H9 (cell line): ENCODE results near the gene IGSF22. TPM values are rescaled to one million over a fixed set of nuclear protein-coding genes. Genes with fewer than 3 reads are reported as not detected.

Experiments
- DNase-seq: peaks from one replicate; pipeline ENCODE4 v3.0.0-alpha.2; 2017
- H2AFZ ChIP-seq: one replicate; pipeline ENCODE4 v1.6.1; 2013; ENCODE audit warnings: mild to moderate bottlenecking, low read length, control low read depth, moderate library complexity
- H2AK5ac ChIP-seq: 2 replicates; pipeline ENCODE4 v1.6.1; 2013; ENCODE audit warnings: low read length, control low read depth, mixed read lengths; ENCODE audit not compliant: insufficient read length
- H2BK120ac ChIP-seq: one replicate; pipeline ENCODE4 v1.6.1; 2013; ENCODE audit warnings: low read depth, mild to moderate bottlenecking, low read length, control low read depth, inconsistent platforms; ENCODE audit not compliant: poor library complexity, severe bottlenecking
- H2BK12ac ChIP-seq: 2 replicates; pipeline ENCODE4 v1.6.1; 2013; ENCODE audit warnings: low read length, control low read depth, mixed read lengths, low read depth; ENCODE audit not compliant: insufficient read length
- H2BK15ac ChIP-seq: 2 replicates; pipeline ENCODE4 v1.6.1; 2013; ENCODE audit warnings: low read depth, low read length, control low read depth
- H2BK20ac ChIP-seq: one replicate; pipeline ENCODE4 v1.6.1; 2013; ENCODE audit warnings: low read depth, mild to moderate bottlenecking, low read length, control low read depth, inconsistent platforms; ENCODE audit not compliant: poor library complexity, severe bottlenecking
- H2BK5ac ChIP-seq: 2 replicates; pipeline ENCODE4 v1.6.1; 2013; ENCODE audit warnings: low read length, control low read depth, mixed read lengths; ENCODE audit not compliant: insufficient read length
- H3K14ac ChIP-seq: 2 replicates; pipeline ENCODE4 v1.6.1; 2013; ENCODE audit warnings: low read length, control low read depth; ENCODE audit not compliant: insufficient read depth
- H3K18ac ChIP-seq: 2 replicates; pipeline ENCODE4 v1.6.1; 2013; ENCODE audit warnings: low read depth, mild to moderate bottlenecking, mixed read lengths, low read length, control low read depth; ENCODE audit not compliant: insufficient read length
- H3K23ac ChIP-seq: 2 replicates; pipeline ENCODE4 v1.6.1; 2013; ENCODE audit warnings: low read length, control low read depth, mixed read lengths, low read depth; ENCODE audit not compliant: insufficient read length
- H3K23me2 ChIP-seq: 2 replicates; pipeline ENCODE4 v1.6.1; 2013; ENCODE audit warnings: low read depth, mild to moderate bottlenecking, mixed read lengths, low read length, control low read depth; ENCODE audit not compliant: insufficient read length, poor library complexity, severe bottlenecking
- H3K27ac ChIP-seq: 2 replicates; pipeline ENCODE4 v1.5.1; 2013; ENCODE audit warnings: low read length, control low read depth, mixed read lengths, low read depth; ENCODE audit not compliant: insufficient read length
- H3K27me3 ChIP-seq: 2 replicates; pipeline ENCODE4 v1.6.1; 2013; ENCODE audit warnings: low read length, control low read depth, inconsistent platforms; ENCODE audit not compliant: insufficient read depth
- H3K4ac ChIP-seq: 2 replicates; pipeline ENCODE4 v1.6.1; 2013; ENCODE audit warnings: low read depth, mild to moderate bottlenecking, control low read depth, inconsistent platforms, low read length, moderate library complexity
- H3K4me1 ChIP-seq: 2 replicates; pipeline ENCODE4 v1.6.1; 2013; ENCODE audit warnings: low read length, control low read depth, inconsistent platforms; ENCODE audit not compliant: insufficient read depth
- H3K4me2 ChIP-seq: 2 replicates; pipeline ENCODE4 v1.6.1; 2013; ENCODE audit warnings: low read length, control low read depth, mixed read lengths; ENCODE audit not compliant: insufficient read length, insufficient read depth
- H3K56ac ChIP-seq: 2 replicates; pipeline ENCODE4 v1.6.1; 2013; ENCODE audit warnings: low read depth, mild to moderate bottlenecking, mixed read lengths, low read length, control low read depth; ENCODE audit not compliant: insufficient read length
- H3K79me1 ChIP-seq: 2 replicates; pipeline ENCODE4 v1.6.1; 2013; ENCODE audit warnings: low read depth, mild to moderate bottlenecking, moderate library complexity, low read length, control low read depth, inconsistent platforms; ENCODE audit not compliant: insufficient read depth, poor library complexity, severe bottlenecking
- H3K79me2 ChIP-seq: 2 replicates; pipeline ENCODE4 v1.6.1; 2013; ENCODE audit warnings: low read length, control low read depth, inconsistent platforms; ENCODE audit not compliant: insufficient read depth
- H3K9ac ChIP-seq: 2 replicates; pipeline ENCODE4 v1.6.1; 2013; ENCODE audit warnings: low read length, control low read depth, mixed read lengths; ENCODE audit not compliant: insufficient read length; ENCODE audit errors: extremely low read depth
- H3K9me3 ChIP-seq: one replicate; pipeline ENCODE4 v1.6.1; 2013; ENCODE audit warnings: low read depth, low read length, inconsistent platforms; ENCODE audit not compliant: control insufficient read depth
- H3T11ph ChIP-seq: one replicate; pipeline ENCODE4 v1.6.1; 2013; ENCODE audit warnings: mild to moderate bottlenecking, low read length, control low read depth, inconsistent platforms
- H4K20me1 ChIP-seq: one replicate; pipeline ENCODE4 v1.6.1; 2013; ENCODE audit not compliant: control insufficient read depth, insufficient read length, insufficient read depth
- H4K5ac ChIP-seq: 2 replicates; pipeline ENCODE4 v1.6.1; 2013; ENCODE audit warnings: low read depth, mild to moderate bottlenecking, mixed read lengths, low read length, control low read depth; ENCODE audit not compliant: insufficient read length
- H4K8ac ChIP-seq: replicated peaks from 2 replicates; pipeline ENCODE4 v1.6.1; 2013; ENCODE audit warnings: low read length, control low read depth, mixed read lengths, low read depth; ENCODE audit not compliant: insufficient read length
- H4K91ac ChIP-seq: 2 replicates; pipeline ENCODE4 v1.6.1; 2013; ENCODE audit warnings: low read depth, mild to moderate bottlenecking, moderate library complexity, mixed read lengths, low read length, control low read depth; ENCODE audit not compliant: insufficient read length
- H3K27ac Mint-ChIP-seq, 3 experiments: 2 replicates in 2 of 3; 3 replicates in 1 of 3; pipeline ENCODE4 v1.8.0; 2020 to 2021; ENCODE audit warnings: mixed read lengths in 3 of 3, mild to moderate bottlenecking in 1 of 3, moderate library complexity in 1 of 3
- H3K27me3 Mint-ChIP-seq: 2 replicates; pipeline ENCODE4 v1.8.0; 2021; ENCODE audit warnings: low read depth, mild to moderate bottlenecking, moderate library complexity, mixed read lengths
- H3K36me3 Mint-ChIP-seq, 3 experiments: 2 replicates in 2 of 3; 3 replicates in 1 of 3; pipeline ENCODE4 v1.8.0; 2020 to 2021; ENCODE audit warnings: low read depth in 3 of 3, mixed read lengths in 3 of 3; ENCODE audit not compliant: insufficient read depth in 1 of 3
- H3K4me1 Mint-ChIP-seq, 2 experiments: 2 replicates each; pipeline ENCODE4 v1.8.0; 2020; ENCODE audit warnings: mixed read lengths in 2 of 2
- H3K4me3 Mint-ChIP-seq, 2 experiments: 2 replicates in 1 of 2; 3 replicates in 1 of 2; pipeline ENCODE4 v1.8.0; 2020 to 2021; ENCODE audit warnings: mild to moderate bottlenecking in 2 of 2, mixed read lengths in 2 of 2, moderate library complexity in 1 of 2
- H3K9me3 Mint-ChIP-seq, 2 experiments: 2 replicates in 1 of 2; 3 replicates in 1 of 2; pipeline ENCODE4 v1.8.0; 2020; ENCODE audit warnings: mild to moderate bottlenecking in 2 of 2, mixed read lengths in 2 of 2, moderate library complexity in 1 of 2
- CTCF ChIP-seq: fragments of 200-600 bp; sonication (generic); conservative IDR thresholded peaks from 3 replicates; pipeline ENCODE4 v1.8.0; 2021; ENCODE audit warnings: antibody characterized with exemption, mild to moderate bottlenecking
- WGBS: extraction: QIAGEN DNeasy Blood & Tissue Kit; methylation state at CpG from one replicate; pipeline ENCODE4 v1.1.7; 2013; ENCODE audit warnings: missing lambda C conversion rate, low lambda C conversion rate, mixed read lengths; ENCODE audit not compliant: insufficient read length; ENCODE audit errors: extremely low coverage; 5-methylcytosine and 5-hydroxymethylcytosine counted together
- total RNA-seq: library from RNA; stranded (reverse); gene quantifications from 2 replicates; pipeline ENCODE4 v1.2.1, GENCODE V29; 2021

Gene IGSF22
- total RNA-seq, 1 experiment from 2014 or later = 0.35 TPM

DNA sequence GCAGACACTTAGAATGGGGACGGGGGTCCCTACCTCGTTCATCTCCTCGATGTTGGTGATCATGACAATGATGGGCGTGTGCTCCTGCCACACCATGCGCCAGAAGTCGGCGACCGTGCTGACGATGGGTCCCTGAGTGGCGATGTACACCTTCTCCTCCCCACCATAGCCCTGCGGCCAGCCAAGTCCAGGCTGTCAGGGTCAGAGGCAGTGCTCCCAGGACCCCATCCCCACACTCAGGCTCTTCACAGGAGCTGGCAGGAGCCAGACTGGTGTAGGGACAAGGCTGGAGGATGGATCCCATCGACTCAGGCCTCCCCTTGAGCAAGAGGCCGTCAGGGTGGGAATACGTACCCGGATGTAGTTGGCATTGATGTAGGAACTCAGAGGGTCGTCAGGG lies 7.2 kb upstream of the IGSF22 start:
- Histone ChIP-seq H2AFZ (no peak overlapping the region), H2BK120ac (no peak overlapping the region), H2BK20ac (no peak overlapping the region), H4K20me1 (no peaks in the 10 kb centered on the region), H3K23me2 (no peaks in the 10 kb centered on the region), H2AK5ac (no peak overlapping the region), H3K4ac (no peak overlapping the region), H3K9ac (no peak overlapping the region), H3K4me1 (no peaks in the 10 kb centered on the region), H4K5ac (no peak overlapping the region), H3K79me2 (no peaks in the 10 kb centered on the region), H3K56ac (no peak overlapping the region), H4K91ac (no peak overlapping the region), H3K79me1 (no peaks in the 10 kb centered on the region), H3K4me2 (no peak overlapping the region), H3K14ac (no peak overlapping the region; the same call in 1 of the 2 replicates), H3K23ac (no peak overlapping the region), H3K27me3 (no peaks in the 10 kb centered on the region), H2BK15ac (no peak overlapping the region), H3K18ac (no peak overlapping the region), H3T11ph (no peak overlapping the region), H4K8ac (no peak overlapping the region), H3K27ac (no peak overlapping the region), H2BK5ac (no peak overlapping the region), H3K9me3 (no peaks in the 10 kb centered on the region), H2BK12ac (no peak overlapping the region)
- Mint-ChIP-seq H3K9me3 (no peaks in the 10 kb centered on the region), H3K36me3 (no peaks in the 10 kb centered on the region; a peak in 1 of 7 replicates), H3K4me3 (no peak overlapping the region), H3K4me1 (peaks cover 0 to 4% of the 10 kb centered on the region in 2 experiments; a peak in 1 of 4 replicates), H3K27ac (no peak overlapping the region), H3K27me3 (peaks cover 1% of the 10 kb centered on the region; the same call in 1 of the 2 replicates)
- no peak for TF ChIP-seq CTCF
- WGBS = no CpG with 5 or more reads among the region's 16 CpGs
- DNase-seq = no peak
